Kidney glomerular epithelial cell (primary cell): ENCODE data around the gene MAGI2.
A peak's percentile ranks its signal among the peaks of the same experiment; 100 is the strongest.

Experiments used
- DNase-seq: peaks from one replicate; lab custom pipeline; 2025; lab: John Stamatoyannopoulos, UW

The MAGI2 gene

DNA sequence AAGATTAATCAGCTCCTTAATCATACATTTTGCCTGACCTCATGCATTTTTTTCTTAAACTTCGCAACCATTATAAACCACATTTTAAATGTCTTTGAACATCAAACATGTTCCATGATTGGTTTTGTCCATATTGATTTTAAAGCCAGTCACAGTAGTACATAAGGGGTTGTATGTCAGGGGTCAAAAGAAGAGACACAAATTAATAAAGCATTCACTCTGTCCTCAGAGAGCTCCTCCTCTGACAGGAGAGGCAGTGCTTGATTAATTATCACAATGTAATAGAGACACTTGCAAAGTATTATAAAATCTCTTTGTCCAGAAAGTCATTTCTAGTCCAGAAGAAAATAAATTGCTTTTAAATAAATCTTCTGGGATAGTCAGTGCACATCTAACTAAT lies 195.5 kb downstream of the MAGI2 start:
- no peak for DNase-seq

DNA sequence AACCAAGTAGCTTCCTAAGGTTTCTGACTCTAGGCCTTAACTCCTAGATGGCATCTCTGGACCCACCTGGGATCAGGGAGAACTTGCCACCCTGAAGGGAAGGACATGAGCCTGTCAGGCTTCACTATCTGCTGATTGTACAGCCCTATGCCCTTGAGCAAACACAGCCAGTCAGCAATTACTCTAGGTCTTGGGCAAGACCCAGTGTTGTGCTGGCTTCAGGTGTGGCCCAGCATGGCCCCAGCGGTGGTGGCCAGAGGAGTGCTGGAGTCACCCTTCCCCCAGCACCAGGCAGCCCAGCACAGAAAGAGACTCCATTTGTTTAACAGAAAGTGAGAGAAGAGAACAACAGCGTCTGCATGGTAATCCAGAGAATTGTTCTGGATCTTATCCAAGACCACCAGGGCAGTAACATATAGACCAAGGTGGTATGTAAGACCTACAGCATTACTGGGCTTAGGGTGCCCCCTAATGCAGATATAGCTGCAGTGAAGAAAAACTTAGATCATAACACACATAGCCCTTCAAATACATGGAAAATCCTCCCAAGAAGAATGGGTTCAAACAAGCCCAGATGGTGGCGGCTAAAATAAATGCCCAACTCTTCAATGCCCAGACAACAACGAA lies 207.7 kb downstream of the MAGI2 start:
- no peak for DNase-seq

DNA sequence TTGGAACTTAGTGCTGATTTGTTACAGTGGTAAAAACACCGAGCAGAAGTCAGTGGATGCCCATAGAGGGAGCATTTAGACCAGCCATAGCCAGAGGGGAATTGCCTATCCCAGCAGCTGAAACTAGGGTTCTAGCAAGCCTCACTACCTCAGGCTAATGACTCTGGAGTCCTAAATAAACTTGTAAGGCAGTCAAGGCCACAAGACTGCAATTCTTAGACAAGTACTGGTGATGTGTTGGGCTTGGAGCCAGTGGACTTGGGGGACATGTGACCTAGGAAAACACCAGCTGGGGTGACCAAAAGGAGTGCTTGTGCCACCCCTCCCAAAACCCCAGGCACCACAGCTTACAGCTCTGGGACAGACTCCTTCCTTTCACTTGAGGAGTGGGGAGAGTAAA lies 209.0 kb downstream of the MAGI2 start:
- DNase-seq, result no peak

DNA sequence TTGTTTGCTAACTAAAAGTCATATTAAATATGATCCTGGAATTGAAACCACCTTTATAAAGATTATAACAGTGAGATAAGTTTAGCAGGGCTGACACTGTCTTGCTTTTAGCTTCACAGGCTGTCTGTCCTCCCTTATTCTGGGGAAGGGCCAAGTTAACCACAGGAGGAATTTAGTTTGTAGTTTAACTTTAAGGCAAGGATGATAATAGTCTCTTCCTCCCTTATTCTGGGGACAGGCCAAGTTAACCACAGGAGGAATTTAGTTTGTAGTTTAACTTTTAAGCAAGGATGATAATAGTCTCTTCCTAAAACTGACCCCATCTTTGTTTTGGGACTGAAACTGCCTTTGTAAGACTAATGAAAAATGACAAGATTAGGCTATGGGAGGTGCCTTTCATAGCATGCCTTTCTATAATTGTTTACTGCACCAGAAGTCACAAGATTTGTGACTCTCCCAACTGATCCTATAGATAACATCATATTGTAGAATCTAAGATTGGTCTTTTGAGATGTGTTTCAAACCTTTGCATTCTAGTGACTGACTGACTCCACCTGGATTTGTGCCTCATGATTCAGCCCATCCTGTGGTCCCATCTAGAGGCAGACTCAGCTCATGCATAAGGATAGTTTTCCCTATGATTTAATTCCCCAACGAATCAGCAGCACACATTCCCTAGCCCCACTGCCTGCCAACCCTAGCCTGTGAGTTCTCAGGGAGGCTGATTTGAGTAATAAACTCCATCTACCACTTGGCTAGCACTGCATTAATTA lies 212.0 kb downstream of the MAGI2 start:
- peak; percentile 36 for DNase-seq

DNA sequence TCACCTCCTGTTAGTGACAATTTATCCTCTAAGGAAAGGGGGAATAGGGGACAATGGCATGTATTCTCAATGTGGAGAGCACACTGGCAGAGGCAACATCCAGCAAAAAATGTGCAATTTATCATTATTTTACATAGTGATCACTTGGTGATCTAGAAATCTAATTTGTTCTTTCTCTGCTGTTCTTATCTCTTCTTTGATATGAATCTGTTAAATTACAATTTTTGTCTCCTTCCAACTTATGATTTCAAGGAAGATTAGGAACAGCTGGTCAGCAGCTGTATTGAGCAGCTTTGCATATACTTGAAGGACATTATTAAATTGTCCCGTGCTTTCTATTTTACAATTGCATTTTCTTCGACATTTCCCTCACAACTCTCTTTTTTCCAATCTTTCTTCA lies 213.1 kb downstream of the MAGI2 start:
- no peak for DNase-seq

DNA sequence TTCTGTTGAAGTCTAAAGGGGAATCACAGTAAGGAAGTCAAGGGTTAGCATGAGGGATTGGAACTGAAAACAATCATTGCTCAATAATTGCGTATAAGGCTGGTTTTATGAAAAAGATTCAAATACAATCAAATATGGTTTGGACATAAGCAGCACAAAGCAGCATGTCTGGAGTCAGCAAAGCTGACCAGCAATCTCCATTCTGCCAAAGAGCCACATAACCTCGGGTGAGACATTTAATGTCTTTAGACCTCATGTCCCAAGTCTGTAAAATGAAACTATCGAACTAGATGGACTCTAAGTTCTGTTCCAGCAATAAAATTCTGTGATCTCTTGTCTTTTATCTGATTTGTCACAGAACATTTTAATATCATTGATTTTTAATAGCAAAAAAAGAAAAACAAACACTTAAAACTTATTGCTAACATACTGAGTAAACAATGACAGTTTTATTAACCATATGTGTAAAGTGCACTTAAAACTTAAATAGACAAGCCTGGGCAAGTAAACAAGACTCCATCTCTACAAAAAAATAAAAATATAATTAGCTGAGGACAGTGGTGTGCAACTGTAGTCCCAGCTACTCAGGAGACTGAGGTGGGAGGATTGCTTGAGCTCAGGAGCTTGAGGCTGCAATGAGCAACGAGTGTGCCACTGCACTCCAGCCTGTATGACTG lies 217.0 kb downstream of the MAGI2 start:
- no peak for DNase-seq

DNA sequence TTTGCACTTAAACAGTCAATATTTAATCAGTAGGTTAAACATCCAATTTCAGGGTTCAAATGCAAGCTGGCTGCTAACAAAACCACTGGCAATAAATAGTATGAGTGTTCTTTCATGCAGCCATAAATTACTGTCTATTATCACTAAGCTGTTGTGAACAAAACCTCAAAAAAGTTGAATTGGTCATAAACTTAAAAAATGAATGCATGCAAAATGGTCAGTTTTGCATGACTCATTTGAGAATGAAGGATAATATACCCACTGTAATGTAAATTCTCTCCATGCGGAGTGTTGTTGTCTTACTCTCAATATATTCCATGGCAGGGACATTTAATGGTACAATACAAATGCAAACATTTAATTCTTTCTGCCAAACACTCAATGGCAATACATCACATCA lies 226.4 kb downstream of the MAGI2 start:
- DNase-seq, result no peak

DNA sequence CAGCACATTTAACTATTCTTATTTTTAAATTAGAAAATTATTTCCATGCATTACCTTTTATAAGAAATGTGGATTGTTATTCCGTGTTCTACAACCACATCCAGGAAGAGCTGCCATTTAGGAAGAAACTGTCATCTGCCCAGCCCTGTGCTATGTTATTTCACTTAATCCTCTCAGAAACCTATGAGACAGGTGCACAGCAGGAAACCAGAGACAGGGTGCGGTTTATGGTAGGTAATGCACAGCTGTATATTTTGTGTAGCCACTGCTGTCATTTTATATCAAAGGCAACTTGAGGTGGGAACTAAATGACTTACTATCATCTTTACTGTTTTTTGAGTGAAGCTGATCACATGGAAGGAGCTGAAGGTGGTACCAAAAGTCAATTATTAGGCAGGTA lies 232.3 kb downstream of the MAGI2 start:
- DNase-seq, result no peak

DNA sequence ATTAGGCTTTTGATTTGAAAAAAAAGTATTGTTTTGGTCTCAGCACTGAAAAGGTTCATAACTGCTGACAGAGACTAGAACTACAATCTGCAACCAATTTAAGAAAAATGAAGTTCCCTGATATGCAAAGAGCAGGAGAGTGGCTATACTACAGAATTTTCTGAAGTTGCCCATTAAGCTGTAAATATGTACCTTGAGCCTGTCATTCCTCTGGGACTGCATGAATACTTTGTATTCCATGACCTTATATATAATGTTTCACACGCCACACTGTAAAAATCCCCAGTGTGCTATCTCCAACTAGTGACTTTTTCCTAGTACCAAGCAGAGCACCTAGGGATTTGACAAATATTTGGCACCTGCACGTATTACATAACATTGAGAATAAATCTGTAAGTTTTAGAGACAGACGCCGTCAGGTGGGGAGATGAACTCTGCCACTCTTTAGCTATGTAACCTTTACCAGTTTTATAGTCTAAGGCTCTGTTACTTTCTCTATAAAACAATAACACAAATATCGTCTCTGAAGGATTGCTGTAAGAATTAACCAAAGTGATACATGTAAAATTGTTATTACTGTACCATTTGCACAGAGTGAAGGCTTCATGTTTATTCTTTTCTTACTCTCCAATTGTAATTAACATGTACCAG lies 235.4 kb downstream of the MAGI2 start:
- no peak for DNase-seq

DNA sequence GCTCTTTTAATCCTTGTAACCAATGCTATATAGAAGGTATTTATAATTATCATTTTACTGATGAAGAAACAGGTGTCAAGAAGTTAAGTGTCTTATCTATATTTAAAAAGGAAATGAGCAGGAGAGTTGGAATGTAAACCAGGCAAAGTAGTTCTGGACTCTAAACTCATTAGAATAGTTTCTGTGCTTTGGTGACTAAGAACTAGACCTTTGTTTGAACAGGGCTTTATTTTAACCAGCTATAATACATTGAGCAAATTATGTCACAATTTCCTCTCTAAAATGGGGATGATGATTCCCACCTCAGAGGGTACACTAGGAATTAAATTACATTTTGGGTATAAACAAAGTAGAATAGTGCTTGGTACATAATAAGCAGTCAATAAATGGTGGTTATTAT lies 236.0 kb downstream of the MAGI2 start:
- peak; percentile 20 for DNase-seq

DNA sequence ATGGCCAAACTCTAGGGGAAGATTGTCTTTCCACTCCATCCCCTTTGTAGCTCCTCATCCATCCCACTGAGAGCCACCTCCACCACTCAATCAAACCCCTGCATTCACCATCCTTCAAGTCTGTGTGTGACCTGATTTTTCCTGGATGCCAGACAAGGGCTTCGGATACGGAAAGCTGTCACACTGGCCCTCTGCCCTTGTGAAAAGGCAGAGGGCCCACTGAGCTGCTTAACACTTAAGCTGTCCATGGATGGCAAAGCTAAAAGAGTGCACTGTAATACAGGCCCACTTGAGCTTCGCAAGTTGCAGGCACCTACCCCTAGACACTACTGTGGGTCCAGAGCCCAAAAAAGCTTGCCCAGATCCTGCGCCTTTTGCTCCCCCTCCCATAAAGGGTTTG lies 237.2 kb downstream of the MAGI2 start:
- DNase-seq, result no peak

DNA sequence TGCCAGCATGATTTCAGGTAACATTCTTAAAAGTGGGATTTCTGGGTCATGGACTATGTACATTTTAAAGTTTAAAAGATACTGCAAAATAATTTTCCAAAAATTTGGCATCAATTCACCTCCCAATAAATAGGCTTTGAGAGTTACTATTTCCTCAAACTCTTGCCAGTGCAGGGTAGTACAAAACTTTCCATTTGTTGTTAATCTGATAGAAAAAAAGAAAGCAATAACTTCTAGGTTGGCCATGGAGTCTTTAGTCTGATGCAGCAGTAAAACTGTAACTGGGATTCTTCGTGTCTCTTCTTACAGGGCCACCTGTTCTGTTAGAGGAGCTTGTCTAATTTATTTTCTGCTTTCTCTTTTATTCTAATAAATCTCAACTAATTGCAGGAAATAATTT lies 241.1 kb downstream of the MAGI2 start:
- DNase-seq, result no peak

DNA sequence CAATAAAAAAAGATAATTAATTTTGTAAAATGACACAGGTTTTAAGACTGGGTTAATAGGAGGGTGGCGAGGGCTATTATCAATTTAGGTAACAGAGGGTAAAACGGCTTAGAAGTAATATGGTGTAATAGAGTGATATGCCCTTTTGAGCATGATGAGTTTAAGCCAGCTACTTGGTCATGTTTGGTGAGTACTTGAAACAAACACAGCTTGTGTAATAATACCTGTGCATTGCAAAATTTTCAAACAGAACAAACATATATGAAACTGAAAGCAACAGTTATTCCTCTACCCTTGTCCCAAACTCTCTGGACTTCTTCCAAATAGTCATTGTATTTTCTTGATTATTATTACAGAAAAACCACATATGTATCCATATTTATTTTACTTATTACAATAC lies 241.7 kb downstream of the MAGI2 start:
- DNase-seq, result no peak

DNA sequence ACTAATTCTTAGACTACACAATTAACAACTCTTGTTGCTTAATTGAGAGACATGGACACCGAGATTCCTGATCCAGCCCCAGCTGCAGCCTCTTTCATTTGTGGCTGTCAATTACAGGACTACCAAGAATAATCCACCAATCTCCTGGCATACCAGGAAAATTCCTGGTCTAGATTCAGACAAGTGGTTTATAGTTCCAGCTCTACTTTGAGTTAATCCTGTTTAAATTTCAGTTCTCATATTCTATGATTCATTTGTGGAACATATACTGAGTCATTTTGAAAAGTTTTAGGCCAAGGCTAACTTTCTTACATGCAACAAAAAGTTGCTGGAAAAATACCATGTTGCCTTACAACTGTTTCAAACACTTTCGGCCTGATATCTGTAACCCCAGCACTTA lies 253.5 kb downstream of the MAGI2 start:
- no peak for DNase-seq

DNA sequence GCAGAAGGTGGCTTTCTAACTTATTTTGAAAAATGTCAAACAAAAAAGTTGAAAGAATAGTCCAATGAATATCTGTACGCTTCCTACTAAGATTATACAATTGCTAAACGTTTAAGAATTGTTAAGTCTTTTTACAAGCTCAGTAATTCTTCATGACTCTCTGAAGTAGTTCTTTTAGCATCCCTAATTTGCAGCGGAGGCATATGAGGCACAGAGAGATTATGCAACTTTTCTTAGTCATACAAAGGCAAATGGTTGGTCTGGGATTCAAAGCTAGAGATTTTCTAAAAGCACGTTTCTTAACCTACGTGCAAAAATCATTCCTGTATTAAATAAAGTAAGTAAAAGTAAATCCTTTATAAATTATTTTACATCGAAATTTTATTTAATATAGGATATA lies 254.2 kb downstream of the MAGI2 start:
- DNase-seq, result no peak

DNA sequence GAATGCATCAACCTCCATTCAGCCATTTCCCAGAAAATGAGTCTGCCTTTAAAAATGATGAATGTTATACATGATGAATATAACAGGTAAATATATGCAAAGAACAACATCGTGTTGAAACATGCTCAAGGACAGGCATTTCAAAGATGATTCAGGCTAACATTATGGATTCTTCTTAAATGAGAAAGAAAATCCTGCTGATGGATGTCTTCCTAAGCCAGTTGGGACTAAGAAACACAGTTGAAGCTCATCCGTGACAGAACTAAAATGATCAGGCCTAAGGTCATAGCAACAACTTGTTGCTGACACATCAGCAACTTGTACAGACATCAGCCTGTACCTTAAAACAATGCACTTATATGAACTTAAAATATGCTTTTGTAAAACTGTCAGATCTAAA lies 267.9 kb downstream of the MAGI2 start:
- no peak for DNase-seq

DNA sequence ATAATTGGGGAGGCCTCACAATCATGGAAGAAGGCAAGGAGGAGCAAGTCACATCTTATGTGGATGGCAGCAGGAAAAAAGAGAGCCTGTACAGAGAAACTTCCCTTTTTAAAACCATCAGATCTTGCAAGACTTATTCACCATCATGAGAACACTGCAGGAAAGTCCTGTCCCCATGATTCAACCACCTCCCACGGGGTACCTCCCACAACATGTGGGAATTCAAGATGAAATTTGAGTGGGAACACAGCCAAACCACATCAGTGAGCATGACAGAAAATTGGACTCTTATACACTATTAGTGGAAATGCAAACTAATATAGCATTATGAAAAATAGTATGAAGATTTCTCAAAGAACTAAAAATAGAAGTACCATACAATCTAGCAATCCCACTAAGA lies 271.2 kb downstream of the MAGI2 start:
- DNase-seq, result peak; percentile 33

DNA sequence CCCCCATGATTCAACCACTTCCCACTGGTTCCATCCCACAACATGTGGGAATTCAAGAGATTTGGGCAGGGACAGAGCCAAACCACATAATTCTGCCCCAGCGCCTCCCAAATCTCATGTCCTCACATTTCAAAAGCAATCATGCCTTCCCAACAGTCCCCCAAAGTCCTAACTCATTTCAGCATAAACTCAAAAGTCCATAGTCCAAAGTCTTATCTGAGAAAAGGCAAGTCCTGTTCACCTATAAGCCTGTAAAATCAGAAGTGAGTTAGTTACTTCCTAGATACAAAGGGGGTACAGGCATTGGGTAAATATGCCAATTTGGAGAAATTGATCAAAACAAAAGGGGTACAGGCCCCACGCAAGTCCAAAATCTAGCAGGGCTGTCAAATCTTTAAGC lies 272.9 kb downstream of the MAGI2 start:
- DNase-seq, result no peak

DNA sequence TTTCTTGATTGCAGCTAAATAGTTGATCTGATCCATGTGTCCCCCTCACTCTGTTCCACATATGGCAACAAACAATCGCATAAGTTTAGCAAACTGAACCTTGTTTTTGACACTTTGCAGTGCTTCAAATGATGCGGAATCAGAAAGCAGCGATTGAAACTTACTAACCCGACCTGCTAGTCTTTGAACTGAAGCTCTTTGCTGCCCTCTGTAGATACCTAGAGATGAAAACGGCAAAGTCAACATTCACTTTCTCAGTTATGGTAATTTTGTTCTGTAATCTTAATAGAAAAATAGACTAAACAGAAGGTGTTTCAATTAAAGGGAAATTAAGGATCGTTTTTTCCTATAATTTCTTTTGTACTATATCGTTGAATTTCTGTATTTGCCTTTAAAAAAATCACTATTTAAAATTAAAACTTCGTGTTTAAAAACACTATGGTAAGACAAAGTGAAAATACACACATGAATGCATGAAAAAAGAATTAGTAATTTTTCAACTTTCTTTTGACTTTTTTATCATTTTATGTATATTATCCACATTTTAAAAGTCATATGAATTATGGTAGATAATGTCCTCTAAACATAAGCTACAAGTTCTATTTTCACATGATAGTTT lies 276.5 kb downstream of the MAGI2 start:
- peak; percentile 59 for DNase-seq

DNA sequence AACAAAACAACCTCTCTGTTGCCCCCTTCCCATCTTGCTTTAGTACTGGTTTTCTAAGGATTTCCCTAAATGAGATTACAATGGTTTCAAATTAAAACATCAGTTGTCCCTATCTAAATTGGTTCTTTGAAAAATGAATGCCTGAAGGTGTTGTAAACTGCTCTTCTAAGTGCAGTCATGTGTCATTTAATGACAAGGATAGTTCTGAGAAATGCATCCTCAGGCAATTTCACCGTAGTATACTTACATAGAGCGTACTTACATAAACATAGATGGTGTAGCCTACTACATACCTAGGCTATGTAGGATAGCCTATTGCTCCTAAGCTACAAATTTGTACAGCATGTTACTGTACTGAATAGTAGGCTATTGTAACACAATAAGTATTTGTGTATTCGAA lies 278.1 kb downstream of the MAGI2 start:
- no peak for DNase-seq

DNA sequence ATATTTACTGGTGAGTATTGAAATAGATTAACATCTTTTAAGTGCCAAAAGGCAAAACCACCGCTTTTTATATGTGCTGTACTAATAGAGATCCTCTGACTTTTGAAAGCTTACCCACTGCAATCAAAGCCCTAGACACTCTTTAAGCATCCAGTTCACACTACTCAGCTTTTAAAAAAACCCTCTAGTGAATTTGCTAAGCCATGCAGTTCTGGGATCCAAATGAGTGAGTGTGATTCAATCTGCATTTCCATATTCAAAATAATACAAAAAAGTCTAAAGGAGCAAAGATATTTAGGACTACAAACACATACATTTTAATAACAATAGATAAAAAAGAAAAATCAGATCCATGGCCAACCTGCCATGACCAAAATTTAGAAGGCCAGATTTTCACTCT lies 288.2 kb downstream of the MAGI2 start:
- DNase-seq, result no peak

DNA sequence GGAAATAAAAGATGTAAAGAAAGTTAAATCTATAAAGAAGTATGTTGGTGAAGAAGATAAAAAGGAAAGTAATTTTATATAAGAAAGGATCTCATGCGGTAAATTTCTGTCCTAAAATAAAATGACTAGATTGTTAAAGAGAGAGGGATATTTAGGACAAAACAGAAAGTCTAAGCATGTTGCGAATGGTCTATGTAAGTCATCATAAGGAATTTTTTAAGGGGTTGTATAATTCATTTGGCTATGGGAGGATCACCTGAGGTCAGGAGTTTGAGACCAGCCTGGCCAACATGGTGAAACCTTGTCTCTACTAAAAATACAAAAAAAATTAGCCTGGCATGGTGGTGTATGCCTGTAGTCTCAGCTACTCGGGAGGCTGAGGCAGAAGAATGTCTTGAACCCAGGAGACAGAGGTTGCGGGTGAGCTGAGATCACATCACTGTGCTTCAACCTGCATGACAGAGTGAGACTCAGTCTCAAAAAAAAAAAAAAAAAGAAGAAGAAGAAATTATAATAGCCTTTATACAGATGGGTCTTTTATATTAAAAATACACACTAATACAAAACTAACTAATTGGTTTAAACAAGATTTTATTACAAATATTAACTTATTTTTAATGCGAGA lies 294.3 kb downstream of the MAGI2 start:
- DNase-seq, result no peak
